Caco-2 (cell line): Measurements from ENCODE around the gene P2RX6. TPM values are rescaled to one million over a fixed set of nuclear protein-coding genes. Genes with fewer than 3 reads are reported as not detected.
A peak's percentile ranks its signal among the peaks of the same experiment; 100 is the strongest.

Experiments
- BruUV-seq: library from RNA; stranded (reverse); fragments of 400-500 nt; replicated peaks from 2 replicates; lab custom pipeline; 2021; lab: Mats Ljungman, UMichigan
- CTCF ChIA-PET: fragments of 300-600 bp; sonication (Branson Sonifier 250); formaldehyde crosslinking; loops from one replicate; lab custom pipeline; 2022; ENCODE audit warnings: antibody characterized with exemption; lab: Charles Lee
- POLR2A ChIA-PET: fragments of 300-600 bp; sonication (Branson Sonifier 250); formaldehyde crosslinking; loops from one replicate; lab custom pipeline; 2022; ENCODE audit warnings: antibody characterized with exemption; lab: Charles Lee
- DNase-seq, 2 experiments: peaks; one replicate each; pipeline versions ENCODE4 v3.0.0 to v3.0.0-alpha.2; 2020 to 2022
- H3K27me3 ChIP-seq: replicated peaks from 2 replicates; pipeline ENCODE4 v1.6.0; 2011; ENCODE audit warnings: low read length; ENCODE audit not compliant: control insufficient read depth, insufficient read depth
- H3K36me3 ChIP-seq: 2 replicates; pipeline ENCODE4 v1.5.1; 2011; ENCODE audit warnings: low read length; ENCODE audit not compliant: control insufficient read depth, insufficient read depth
- H3K4me1 ChIP-seq: fragments of 250-450 bp; sonication (Bioruptor Pico); 2 replicates; pipeline ENCODE4 v1.5.1; 2020; ENCODE audit warnings: mild to moderate bottlenecking
- H3K4me3 ChIP-seq: 2 replicates; pipeline ENCODE4 v1.5.1; 2011; ENCODE audit warnings: low read depth, mild to moderate bottlenecking, control low read depth, low read length
- H3K9me3 ChIP-seq: fragments of 250-450 bp; sonication (Bioruptor Pico); 2 replicates; pipeline ENCODE4 v1.5.1; 2020; ENCODE audit warnings: mild to moderate bottlenecking, moderate library complexity
- H3K27ac Mint-ChIP-seq: one replicate; pipeline ENCODE4 v1.8.0; 2022; ENCODE audit warnings: mixed read lengths; ENCODE audit not compliant: unreplicated experiment
- H3K27me3 Mint-ChIP-seq: one replicate; pipeline ENCODE4 v1.8.0; 2022; ENCODE audit warnings: mixed read lengths; ENCODE audit not compliant: insufficient read depth, unreplicated experiment
- H3K36me3 Mint-ChIP-seq: one replicate; pipeline ENCODE4 v1.8.0; 2022; ENCODE audit warnings: mild to moderate bottlenecking, mixed read lengths; ENCODE audit not compliant: insufficient read depth, unreplicated experiment
- H3K4me1 Mint-ChIP-seq: one replicate; pipeline ENCODE4 v1.8.0; 2022; ENCODE audit warnings: low read depth, mixed read lengths; ENCODE audit not compliant: unreplicated experiment
- H3K4me3 Mint-ChIP-seq: one replicate; pipeline ENCODE4 v1.8.0; 2022; ENCODE audit warnings: mild to moderate bottlenecking, moderate library complexity, mixed read lengths; ENCODE audit not compliant: unreplicated experiment
- H3K9me3 Mint-ChIP-seq: one replicate; pipeline ENCODE4 v1.8.0; 2022; ENCODE audit warnings: mixed read lengths; ENCODE audit not compliant: unreplicated experiment
- CTCF ChIP-seq, 2 experiments: fragments of 200-600 bp in 1 of 2; IDR thresholded peaks; 1 replicate in 1 of 2; 2 replicates in 1 of 2; pipeline versions ENCODE4 v1.5.1 to v1.8.0; 2011 to 2022; ENCODE audit warnings: antibody characterized with exemption in 1 of 2, control low read depth in 1 of 2, inconsistent platforms in 1 of 2, low read depth in 1 of 2, low read length in 1 of 2, mild to moderate bottlenecking in 1 of 2, moderate library complexity in 1 of 2; ENCODE audit not compliant: insufficient read depth in 1 of 2, severe bottlenecking in 1 of 2, unreplicated experiment in 1 of 2
- intact Hi-C: fragments of 100-400 bp; cut with micrococcal nuclease; formaldehyde crosslinking; loops from one replicate; pipeline ENCODE4 v1.10.0; 2022; ENCODE audit not compliant: unreplicated experiment
- total RNA-seq: library from RNA; stranded (reverse); gene quantifications from 2 replicates; pipeline ENCODE4 v1.2.3, GENCODE V29; 2022

The P2RX6 gene
- total RNA-seq, 1 experiment from 2014 or later = 0.11 TPM

- no peak overlapping the region for H3K27ac Mint-ChIP-seq
- no TSS peak for BruUV-seq
Observed at GRCh38 chr22:20979940-20980453, 35.0 kb upstream of the P2RX6 start.

GRCh38 chr22:20980523-20980922, 34.4 kb upstream of the P2RX6 start:
- H3K27me3 Mint-ChIP-seq = no peaks in the 10 kb centered on the region
- no TSS peak for BruUV-seq
- CTCF ChIA-PET = interaction anchor here (1.6 kb wide), 1 partner anchor 13 kb away, joined by 3 read pairs; the partner anchor contains the start of gene AIFM3
- no peak overlapping the region for H3K4me3 ChIP-seq
- 0 out of 2 replicates have a peak, but pooled peaks cover 3% of the 10 kb centered on the region for H3K9me3 ChIP-seq
- H3K36me3 ChIP-seq = no peaks in the 10 kb centered on the region
- POLR2A ChIA-PET = no interaction called here
- intact Hi-C loops = no loop called here
- TF ChIP-seq CTCF (IDR thresholded peaks at IDR 0.05; ENCODE audit: insufficient read depth in 1 of 2, low read depth in 1 of 2, low read length in 1 of 2, severe bottlenecking in 1 of 2, unreplicated experiment in 1 of 2) = no peak
- peaks cover 8% of the 10 kb centered on the region for H3K9me3 Mint-ChIP-seq
- no peak for DNase-seq
- H3K36me3 Mint-ChIP-seq = peaks cover 8% of the 10 kb centered on the region
- peaks cover 14% of the 10 kb centered on the region; the same call in 1 of the 2 replicates for H3K4me1 ChIP-seq
- no peak overlapping the region for H3K4me3 Mint-ChIP-seq
- no peaks in the 10 kb centered on the region for H3K27me3 ChIP-seq
- no peaks in the 10 kb centered on the region for H3K4me1 Mint-ChIP-seq
- H3K27ac Mint-ChIP-seq = no peak overlapping the region

More at GRCh38 chr22:20979940-20980453, 35.0 kb upstream of the P2RX6 start:
- Histone ChIP-seq H3K4me3 (no peak overlapping the region), H3K27me3 (no peaks in the 10 kb centered on the region), H3K9me3 (0 out of 2 replicates have a peak, but pooled peaks cover 3% of the 10 kb centered on the region), H3K4me1 (peaks cover 14% of the 10 kb centered on the region; the same call in 1 of the 2 replicates), H3K36me3 (no peaks in the 10 kb centered on the region)
- no peak for TF ChIP-seq CTCF (IDR thresholded peaks at IDR 0.05; ENCODE audit: insufficient read depth in 1 of 2, low read depth in 1 of 2, low read length in 1 of 2, severe bottlenecking in 1 of 2, unreplicated experiment in 1 of 2)
- CTCF ChIA-PET = no interaction called here
- POLR2A ChIA-PET = no interaction called here
- no peak for DNase-seq
- intact Hi-C loops = no loop called here
- H3K4me1 Mint-ChIP-seq = no peaks in the 10 kb centered on the region
- peaks cover 8% of the 10 kb centered on the region for H3K9me3 Mint-ChIP-seq
- H3K36me3 Mint-ChIP-seq = peaks cover 8% of the 10 kb centered on the region
- H3K4me3 Mint-ChIP-seq = no peak overlapping the region
- no peaks in the 10 kb centered on the region for H3K27me3 Mint-ChIP-seq

DNA sequence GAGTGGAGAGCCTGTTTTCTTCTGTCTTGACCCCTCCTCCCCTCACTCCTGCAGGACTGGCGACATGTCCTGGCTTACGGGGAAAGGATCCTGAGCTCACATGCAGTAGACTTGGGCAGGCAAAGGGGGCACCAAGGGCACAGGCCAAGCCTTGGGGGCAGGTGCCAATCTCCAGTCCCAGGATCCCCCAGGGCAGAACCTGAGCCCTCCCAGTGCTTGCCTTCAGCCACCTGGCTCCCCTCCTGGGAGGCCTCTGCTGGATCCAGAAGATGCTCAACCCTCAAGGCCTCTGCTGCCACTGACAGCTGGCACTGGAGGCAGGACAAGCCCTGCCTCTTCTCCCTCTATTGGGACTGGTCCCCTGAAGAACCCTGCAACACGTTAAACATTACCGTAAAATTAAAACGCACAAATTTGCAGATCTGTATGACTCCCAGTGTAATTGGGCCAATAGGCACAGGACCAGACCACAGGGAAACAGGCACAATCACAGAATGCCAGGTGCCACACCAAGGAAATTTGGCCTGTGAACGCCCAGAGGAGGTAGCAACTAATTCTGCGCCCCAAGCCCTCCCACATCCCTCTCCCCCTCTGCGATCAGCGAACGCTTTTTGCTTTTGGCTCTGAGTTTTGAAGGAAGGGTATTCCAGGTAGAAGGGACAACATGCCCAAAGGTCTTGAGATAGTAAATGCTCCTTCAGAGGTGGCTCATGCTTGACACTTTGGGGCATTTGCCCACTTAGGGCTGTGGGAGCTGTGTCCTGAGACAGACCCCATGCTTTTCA, 33.8 kb upstream of the P2RX6 start:
- H3K27ac Mint-ChIP-seq = peak overlapping the region; percentile 71
- peak overlapping the region; percentile 85 for H3K4me3 Mint-ChIP-seq
- no peak for TF ChIP-seq CTCF (IDR thresholded peaks at IDR 0.05; ENCODE audit: insufficient read depth in 1 of 2, low read depth in 1 of 2, low read length in 1 of 2, severe bottlenecking in 1 of 2, unreplicated experiment in 1 of 2)
- no peaks in the 10 kb centered on the region for H3K27me3 Mint-ChIP-seq
- peak overlapping the region; percentile 95 for H3K4me3 ChIP-seq
- H3K36me3 ChIP-seq = no peaks in the 10 kb centered on the region
- H3K9me3 Mint-ChIP-seq = peaks cover 8% of the 10 kb centered on the region
- DNase-seq = no peak
- H3K4me1 ChIP-seq = peaks cover 14% of the 10 kb centered on the region; the same call in 1 of the 2 replicates
- H3K27me3 ChIP-seq = no peaks in the 10 kb centered on the region
- POLR2A ChIA-PET = interaction anchor here (1.8 kb wide), 1 partner anchor 21 kb away, joined by 19 read pairs; the partner anchor contains the start of gene THAP7
- H3K4me1 Mint-ChIP-seq = no peaks in the 10 kb centered on the region
- peaks cover 8% of the 10 kb centered on the region for H3K36me3 Mint-ChIP-seq
- CTCF ChIA-PET = interaction anchor here (1.1 to 1.6 kb wide), 2 partner anchors 11 to 14 kb away, joined by 3 to 7 read pairs; partner anchors contain the start of gene AIFM3
- H3K9me3 ChIP-seq = 0 out of 2 replicates have a peak, but pooled peaks cover 3% of the 10 kb centered on the region
- BruUV-seq = TSS peak; percentile 90
- intact Hi-C loops = no loop called here
